Measurements from ENCODE around the gene ITGB5. TPM values are rescaled to one million over a fixed set of nuclear protein-coding genes. Genes with fewer than 3 reads are reported as not detected.

Gene ITGB5
- total RNA-seq, 2 experiments from 2014 or later = not detected

- Histone ChIP-seq H3K9me2 (ENCODE audit: insufficient read depth, low read length) (no peaks in the 10 kb centered on the region), H3K36me3 (ENCODE audit: insufficient read depth, low read length) (no peaks in the 10 kb centered on the region), H3K27ac (ENCODE audit: low read depth, low read length, poor library complexity, severe bottlenecking) (no peak overlapping the region), H3K4me1 (ENCODE audit: insufficient read depth, low read length, poor library complexity, severe bottlenecking) (no peaks in the 10 kb centered on the region), H3K79me2 (ENCODE audit: insufficient read depth, low read depth, low read length) (no peaks in the 10 kb centered on the region), H2AFZ (ENCODE audit: low read length) (no peak overlapping the region), H3K4me3 (ENCODE audit: low read depth, low read length, poor library complexity, severe bottlenecking) (no peak overlapping the region), H3K9me3 (ENCODE audit: low read length) (no peaks in the 10 kb centered on the region), H4K20me1 (ENCODE audit: insufficient read depth, low read length) (no peaks in the 10 kb centered on the region), H3K4me2 (ENCODE audit: low read length) (no peak overlapping the region)
- intact Hi-C loops (cut with micrococcal nuclease; ENCODE audit: unreplicated experiment) = no loop called here
- ChIA-PET CTCF (ENCODE audit: unreplicated experiment) (no interaction called here), POLR2A (no interaction called here)
- no TSS peak for BruUV-seq (replicated peaks)
- TF ChIP-seq EZH2phosphoT487 (IDR thresholded peaks at IDR 0.05; ENCODE audit: borderline replicate concordance, low read depth, low read length) (no peak), CTCF (conservative IDR thresholded peaks at IDR 0.05; ENCODE audit: low read length) (no peak)
- DNase-seq (ENCODE audit: low spot score) = no peak
Observed at GRCh38 chr3:124836448-124836847, 50.7 kb downstream of the ITGB5 start.

GRCh38 chr3:124834723-124835718, 52.1 kb downstream of the ITGB5 start:
- peak; percentile 25 for DNase-seq (ENCODE audit: low spot score)

More at GRCh38 chr3:124834723-124835718, 52.1 kb downstream of the ITGB5 start:
- H2AFZ ChIP-seq (ENCODE audit: low read length) = peak overlapping the region; percentile 64
- no peaks in the 10 kb centered on the region for H3K9me2 ChIP-seq (ENCODE audit: insufficient read depth, low read length)
- H4K20me1 ChIP-seq (ENCODE audit: insufficient read depth, low read length) = no peaks in the 10 kb centered on the region
- H3K4me3 ChIP-seq (ENCODE audit: low read depth, low read length, poor library complexity, severe bottlenecking) = peak overlapping the region; percentile 47
- no peaks in the 10 kb centered on the region for H3K9me3 ChIP-seq (ENCODE audit: low read length)
- no peak overlapping the region for H3K27ac ChIP-seq (ENCODE audit: low read depth, low read length, poor library complexity, severe bottlenecking)
- intact Hi-C loops (cut with micrococcal nuclease; ENCODE audit: unreplicated experiment) = no loop called here
- H3K4me2 ChIP-seq (ENCODE audit: low read length) = peak overlapping the region; percentile 54
- H3K79me2 ChIP-seq (ENCODE audit: insufficient read depth, low read depth, low read length) = no peaks in the 10 kb centered on the region
- POLR2A ChIA-PET = no interaction called here
- no peaks in the 10 kb centered on the region for H3K4me1 ChIP-seq (ENCODE audit: insufficient read depth, low read length, poor library complexity, severe bottlenecking)
- no peak for TF ChIP-seq CTCF (conservative IDR thresholded peaks at IDR 0.05; ENCODE audit: low read length)
- TF ChIP-seq EZH2phosphoT487 (IDR thresholded peaks at IDR 0.05; ENCODE audit: borderline replicate concordance, low read depth, low read length) = no peak
- CTCF ChIA-PET (ENCODE audit: unreplicated experiment) = no interaction called here
- H3K36me3 ChIP-seq (ENCODE audit: insufficient read depth, low read length) = no peaks in the 10 kb centered on the region
- BruUV-seq (replicated peaks) = no TSS peak
